Measurements from ENCODE around the gene POU2F1.

DNA sequence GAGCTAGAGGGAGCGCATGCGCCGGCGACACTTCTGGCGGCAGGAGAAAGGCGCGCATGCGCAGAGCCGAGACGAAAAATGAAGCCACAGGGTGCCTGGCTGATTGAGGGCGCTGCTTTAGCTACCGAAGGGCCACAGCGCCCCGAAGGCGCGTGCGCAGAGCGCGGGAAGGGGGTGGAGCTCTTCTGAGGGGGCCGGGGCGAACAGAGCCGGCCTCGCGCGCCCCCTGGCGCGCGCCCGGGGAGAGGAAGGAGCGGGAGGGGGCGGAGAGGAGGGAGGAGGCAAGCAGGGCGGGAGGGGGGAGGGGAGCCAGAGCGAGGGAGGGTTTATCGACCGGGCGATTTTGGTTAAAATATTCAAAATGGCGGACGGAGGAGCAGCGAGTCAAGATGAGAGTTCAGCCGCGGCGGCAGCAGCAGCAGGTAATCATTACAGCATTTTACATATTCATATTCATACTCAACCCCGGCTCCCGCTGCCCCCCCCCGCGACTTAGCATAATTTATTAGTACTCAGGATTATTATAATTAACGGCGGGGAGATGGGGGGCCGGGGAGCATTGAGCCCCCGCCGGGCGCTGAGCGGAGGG lies at the start of gene POU2F1:
- TF ChIP-seq, protein P1, sequence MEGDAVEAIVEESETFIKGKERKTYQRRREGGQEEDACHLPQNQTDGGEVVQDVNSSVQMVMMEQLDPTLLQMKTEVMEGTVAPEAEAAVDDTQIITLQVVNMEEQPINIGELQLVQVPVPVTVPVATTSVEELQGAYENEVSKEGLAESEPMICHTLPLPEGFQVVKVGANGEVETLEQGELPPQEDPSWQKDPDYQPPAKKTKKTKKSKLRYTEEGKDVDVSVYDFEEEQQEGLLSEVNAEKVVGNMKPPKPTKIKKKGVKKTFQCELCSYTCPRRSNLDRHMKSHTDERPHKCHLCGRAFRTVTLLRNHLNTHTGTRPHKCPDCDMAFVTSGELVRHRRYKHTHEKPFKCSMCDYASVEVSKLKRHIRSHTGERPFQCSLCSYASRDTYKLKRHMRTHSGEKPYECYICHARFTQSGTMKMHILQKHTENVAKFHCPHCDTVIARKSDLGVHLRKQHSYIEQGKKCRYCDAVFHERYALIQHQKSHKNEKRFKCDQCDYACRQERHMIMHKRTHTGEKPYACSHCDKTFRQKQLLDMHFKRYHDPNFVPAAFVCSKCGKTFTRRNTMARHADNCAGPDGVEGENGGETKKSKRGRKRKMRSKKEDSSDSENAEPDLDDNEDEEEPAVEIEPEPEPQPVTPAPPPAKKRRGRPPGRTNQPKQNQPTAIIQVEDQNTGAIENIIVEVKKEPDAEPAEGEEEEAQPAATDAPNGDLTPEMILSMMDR (IDR thresholded peaks at IDR 0.05), result peak; percentile 35 to 64 (median 63)
- peak; percentile 49 for TF ChIP-seq POLR2A (IDR thresholded peaks at IDR 0.05)

Data from ovary (tissue), 3 donors.